Suprapubic skin (tissue), 2 donors: Measurements from ENCODE around the gene CLDN11.

Source experiments
- EP300 ChIP-seq: sonication (generic); formaldehyde crosslinking; IDR thresholded peaks from one replicate; pipeline ENCODE4 v1.6.1; 2017; ENCODE audit warnings: antibody characterized with exemption
- POLR2A ChIP-seq, 2 donors: fragments of 450-650 bp; IDR thresholded peaks; one replicate each; pipeline ENCODE4 v1.6.1; 2017; ENCODE audit warnings: antibody characterized with exemption in 2 of 2, mild to moderate bottlenecking in 2 of 2, moderate library complexity in 2 of 2

- no peak for TF ChIP-seq POLR2A (IDR thresholded peaks at IDR 0.05)
- no peak for TF ChIP-seq EP300
Measured at GRCh38 chr3:170417090-170417489, 1.6 kb upstream of the CLDN11 start.
